HepG2 (cell line): ENCODE measurements around the gene AKAP10. TPM values are rescaled to one million over a fixed set of nuclear protein-coding genes. Genes with fewer than 3 reads are reported as not detected.

Experiments
- ATAC-seq: fragments of 200-7000 bp; cut with Tn5 transposase; 3 replicates; pipeline ENCODE4 v1.9.1; 2020; ENCODE audit warnings: mild to moderate bottlenecking, moderate library complexity
- BruUV-seq: library from RNA; stranded (reverse); fragments of 400-500 nt; replicated peaks from 2 replicates; lab custom pipeline; 2021; lab: Mats Ljungman, UMichigan
- CTCF ChIA-PET: fragments of 300-600 bp; formaldehyde crosslinking; extraction: SDS; loops from one replicate; lab custom pipeline; 2021; ENCODE audit warnings: low total read pairs, inconsistent platforms, low intra/inter-chr PET ratio; lab: Yijun Ruan, JAX
- POLR2A ChIA-PET: fragments of 350-600 bp; sonication (Branson Sonifier 250); formaldehyde crosslinking; loops from one replicate; lab custom pipeline; 2020; ENCODE audit warnings: antibody characterized with exemption, inconsistent platforms; lab: Yijun Ruan, JAX
- DNase-seq: peaks from one replicate; pipeline ENCODE4 v3.0.0-alpha.2; 2015; ENCODE audit warnings: low spot score
- FAIRE-seq: peaks from 3 replicates; lab custom pipeline; 2011; peaks lifted over from hg19 to GRCh38; lab: Jason Lieb, UNC
- H2AFZ ChIP-seq: one replicate; pipeline ENCODE4 v1.6.1; 2011; ENCODE audit warnings: low read length, inconsistent platforms
- H3K27ac ChIP-seq: fragments of 300-600 bp; 3 replicates; pipeline ENCODE4 v1.8.0; 2011; ENCODE audit warnings: mixed run types, mild to moderate bottlenecking, mixed read lengths, low read length, inconsistent platforms; ENCODE audit not compliant: insufficient read depth; ENCODE audit errors: extremely low read length
- H3K27me3 ChIP-seq, 2 experiments: fragments of 200-600 bp in 1 of 2; 2 replicates in 1 of 2; 3 replicates in 1 of 2; pipeline versions ENCODE4 v1.6.0 to v1.8.0; 2011; ENCODE audit warnings: low read length in 2 of 2, mild to moderate bottlenecking in 2 of 2, moderate library complexity in 2 of 2, inconsistent platforms in 1 of 2; ENCODE audit not compliant: insufficient read depth in 2 of 2, control insufficient read depth in 1 of 2
- H3K36me3 ChIP-seq, 2 experiments: fragments of 200-600 bp in 1 of 2; replicated peaks in 1 of 2; 2 replicates in 1 of 2; 3 replicates in 1 of 2; pipeline versions ENCODE4 v1.5.1 to v1.8.0; 2011; ENCODE audit warnings: low read length in 2 of 2, inconsistent platforms in 1 of 2; ENCODE audit not compliant: insufficient read depth in 2 of 2, control insufficient read depth in 1 of 2
- H3K4me1 ChIP-seq: 2 replicates; pipeline ENCODE4 v1.5.1; 2012; ENCODE audit warnings: low read length, inconsistent platforms; ENCODE audit not compliant: insufficient read depth
- H3K4me2 ChIP-seq: 2 replicates; pipeline ENCODE4 v1.6.0; 2011; ENCODE audit warnings: low read depth, low read length, inconsistent platforms
- H3K4me3 ChIP-seq, 3 experiments: fragments of 200-600 bp in 1 of 3; sonication (generic), shearing (Covaris generic) in 1 of 3; replicated peaks in 1 of 3; 2 replicates each; pipeline ENCODE4 v1.5.1; 2011 to 2016; ENCODE audit warnings: low read length in 3 of 3, inconsistent platforms in 2 of 3, low read depth in 2 of 3, mild to moderate bottlenecking in 2 of 3, control low read depth in 1 of 3, mixed read lengths in 1 of 3; ENCODE audit not compliant: insufficient read depth in 1 of 3
- H3K79me2 ChIP-seq: one replicate; pipeline ENCODE4 v1.6.1; 2011; ENCODE audit warnings: low read length, inconsistent platforms; ENCODE audit not compliant: insufficient read depth
- H3K9ac ChIP-seq: 2 replicates; pipeline ENCODE4 v1.6.0; 2011; ENCODE audit warnings: mild to moderate bottlenecking, low read depth, low read length, inconsistent platforms; ENCODE audit not compliant: insufficient read depth
- H3K9me3 ChIP-seq: 2 replicates; pipeline ENCODE4 v1.5.1; 2012; ENCODE audit warnings: mild to moderate bottlenecking, low read length
- H4K20me1 ChIP-seq: 2 replicates; pipeline ENCODE4 v1.6.0; 2011; ENCODE audit warnings: inconsistent platforms, mild to moderate bottlenecking, low read length, moderate library complexity; ENCODE audit not compliant: insufficient read depth
- AFF4 ChIP-seq: sonication (generic); formaldehyde crosslinking; IDR thresholded peaks from 2 replicates; pipeline ENCODE4 v1.4.0; 2020; ENCODE audit warnings: missing genetic modification reagents
- CCDC6 ChIP-seq: sonication (generic); formaldehyde crosslinking; IDR thresholded peaks from 2 replicates; pipeline ENCODE4 v1.8.1; 2022; ENCODE audit warnings: mild to moderate bottlenecking, missing genetic modification reagents, moderate library complexity
- HDAC1 ChIP-seq: sonication (generic); formaldehyde crosslinking; IDR thresholded peaks from 2 replicates; pipeline ENCODE4 v1.5.1; 2020; ENCODE audit warnings: mild to moderate bottlenecking, missing genetic modification reagents
- NR0B2 ChIP-seq: sonication (generic); formaldehyde crosslinking; IDR thresholded peaks from 2 replicates; pipeline ENCODE4 v1.4.0; 2020; ENCODE audit warnings: mild to moderate bottlenecking, missing genetic modification reagents
- PHF5A ChIP-seq: IDR thresholded peaks from one replicate; pipeline ENCODE4 v1.6.1; 2018; ENCODE audit warnings: low read depth, missing genetic modification reagents; ENCODE audit not compliant: unreplicated experiment
- SKIL ChIP-seq: sonication (generic); formaldehyde crosslinking; IDR thresholded peaks from 2 replicates; pipeline ENCODE4 v1.8.0; 2022; ENCODE audit warnings: missing genetic modification reagents, mild to moderate bottlenecking, moderate library complexity, borderline replicate concordance
- ZBTB20 ChIP-seq: sonication (generic); formaldehyde crosslinking; IDR thresholded peaks from 2 replicates; pipeline ENCODE4 v1.8.1; 2023; ENCODE audit warnings: missing genetic modification reagents, low read depth, mild to moderate bottlenecking, borderline replicate concordance
- ZNF225 ChIP-seq: sonication (generic); formaldehyde crosslinking; IDR thresholded peaks from 2 replicates; pipeline ENCODE4 v1.4.0; 2020; ENCODE audit warnings: mild to moderate bottlenecking, missing genetic modification reagents
- ZNF274 ChIP-seq: sonication (generic); formaldehyde crosslinking; IDR thresholded peaks from 2 replicates; pipeline ENCODE4 v1.5.1; 2020; ENCODE audit warnings: mild to moderate bottlenecking, missing genetic modification reagents
- ZNF503 ChIP-seq: sonication (generic); formaldehyde crosslinking; IDR thresholded peaks from 2 replicates; pipeline ENCODE4 v1.4.0; 2020; ENCODE audit warnings: missing genetic modification reagents
- ZNF513 ChIP-seq: sonication (generic); formaldehyde crosslinking; conservative IDR thresholded peaks from 2 replicates; pipeline ENCODE4 v1.5.0; 2020; ENCODE audit warnings: missing genetic modification reagents
- ZSCAN29 ChIP-seq: sonication (generic); formaldehyde crosslinking; conservative IDR thresholded peaks from 2 replicates; pipeline ENCODE4 v1.4.0; 2020; ENCODE audit warnings: mild to moderate bottlenecking, missing genetic modification reagents
- WGBS: methylation state at CpG from one replicate; pipeline ENCODE4 v1.1.6; 2017; ENCODE audit warnings: low lambda C conversion rate; 5-methylcytosine and 5-hydroxymethylcytosine counted together
- in situ Hi-C: cut with HindIII; loops from 2 replicates; pipeline ENCODE4 v1.10.0; 2017; ENCODE audit warnings: low pct_unique_long_range_greater_than_20kb; ENCODE audit not compliant: extremely low pct_ligation_motif_present
- intact Hi-C: fragments of 100-400 bp; cut with micrococcal nuclease; formaldehyde crosslinking; loops from one replicate; pipeline ENCODE4 v1.10.0; 2022; ENCODE audit not compliant: unreplicated experiment
- polyA plus RNA-seq, 8 experiments: library from polyadenylated mRNA; depleted of rRNA in 3 of 8; stranded (reverse) in 7 of 8; unstranded in 1 of 8; fragments of >200 nt; fragmentation: Illumina TruSeq in 4 of 8; extraction: Trizol in 4 of 8; gene quantifications; 2 replicates each; pipeline versions ENCODE4 v1.2.1 to v1.2.3, GENCODE V29; 2011 to 2016; ENCODE audit warnings: low read depth in 4 of 8, missing spikeins in 1 of 8, mixed read lengths in 1 of 8; ENCODE audit not compliant: insufficient read depth in 1 of 8
- total RNA-seq, 5 experiments: library from RNA; depleted of rRNA; stranded (reverse); fragments of >200 nt; fragmentation: Illumina TruSeq; extraction: Trizol; gene quantifications; 2 replicates each; pipeline ENCODE4 v1.2.3, GENCODE V29; 2016; ENCODE audit warnings: low read depth in 1 of 5

Gene AKAP10
- total and polyA plus RNA-seq, 2 of the 13 experiments (the other 11 are each of a cell fraction or from before 2014, with no cell fraction given), result 17.6 to 21.7 TPM

- ChIA-PET CTCF (interaction anchor here (1.6 kb wide), 1 partner anchor 16 kb away, joined by 9 read pairs; no protein-coding TSS in a partner anchor), POLR2A (no interaction called here)
- Histone ChIP-seq H3K9ac (peak overlapping the region; percentile 14; the same call in 1 of the 2 replicates), H2AFZ (peak overlapping the region; percentile 61), H3K9me3 (no peaks in the 10 kb centered on the region), H3K27me3 (peaks cover 2 to 30% of the 10 kb centered on the region in 2 experiments; a peak in 4 of 5 replicates), H3K27ac (no peak overlapping the region), H4K20me1 (no peaks in the 10 kb centered on the region), H3K79me2 (no peaks in the 10 kb centered on the region), H3K4me3 (peak overlapping the region; percentile 59 to 74 (median 62)), H3K4me2 (peak overlapping the region; percentile 94), H3K36me3 (no peaks in the 10 kb centered on the region), H3K4me1 (peaks cover 20% of the 10 kb centered on the region)
- DNase-seq (no peak), ATAC-seq (peak; percentile 50), FAIRE-seq (no peak)
- intact Hi-C loops (loop anchor here (2.0 kb wide), 1 partner anchor 22 kb away; no protein-coding TSS in a partner anchor), in situ Hi-C loops (no loop called here)
- no TSS peak for BruUV-seq
- WGBS, result 27% methylated on average over 22 of the region's 35 CpGs
- no peak for TF ChIP-seq ZNF225 (CRISPR knock-in tag)
- TF ChIP-seq SKIL, result no peak
- no peak for TF ChIP-seq NR0B2 (CRISPR knock-in tag)
- no peak for TF ChIP-seq ZBTB20 (CRISPR knock-in tag)
- no peak for TF ChIP-seq ZSCAN29 (CRISPR knock-in tag)
- no peak for TF ChIP-seq ZNF274 (CRISPR knock-in tag)
- TF ChIP-seq PHF5A (CRISPR knock-in tag), result no peak
- no peak for TF ChIP-seq ZNF513 (CRISPR knock-in tag)
- TF ChIP-seq AFF4, result no peak
- no peak for TF ChIP-seq CCDC6 (CRISPR knock-in tag)
- TF ChIP-seq ZNF503, result no peak
- TF ChIP-seq HDAC1 (CRISPR knock-in tag), result 0 out of 2 replicates have a peak, but pooled peaks have one; percentile 0
Measured at GRCh38 chr17:20008242-20009051, 30.8 kb upstream of the AKAP10 start.
